Loucy (cell line): Measurements from ENCODE around the gene MAN1C1.
A peak's percentile ranks its signal among the peaks of the same experiment; 100 is the strongest.

ENCODE experiments used
- H2AFZ ChIP-seq: fragments of 200-600 bp; sonication (generic); 2 replicates; pipeline ENCODE4 v1.6.0; 2016; ENCODE audit warnings: antibody characterized with exemption, mild to moderate bottlenecking, low read length, moderate library complexity
- H3F3A ChIP-seq: fragments of 200-600 bp; 2 replicates; pipeline ENCODE4 v1.6.0; 2016; ENCODE audit warnings: antibody characterized with exemption, low read depth, mild to moderate bottlenecking
- H3K27me3 ChIP-seq: fragments of 200-600 bp; sonication (generic); 2 replicates; pipeline ENCODE4 v1.6.1; 2014; ENCODE audit warnings: low read length, mild to moderate bottlenecking; ENCODE audit not compliant: insufficient read depth, poor library complexity, severe bottlenecking
- H3K36me3 ChIP-seq: fragments of 200-600 bp; sonication (generic); 2 replicates; pipeline ENCODE4 v1.6.1; 2016; ENCODE audit warnings: low read length; ENCODE audit not compliant: insufficient read depth
- H3K4me1 ChIP-seq: fragments of 200-600 bp; sonication (generic); 2 replicates; pipeline ENCODE4 v1.5.1; 2014; ENCODE audit warnings: low read length, mild to moderate bottlenecking; ENCODE audit not compliant: insufficient read depth, poor library complexity, severe bottlenecking
- H3K4me2 ChIP-seq: fragments of 200-600 bp; sonication (generic); 2 replicates; pipeline ENCODE4 v1.6.0; 2014; ENCODE audit warnings: antibody characterized with exemption, low read length, low read depth, mild to moderate bottlenecking; ENCODE audit not compliant: poor library complexity, severe bottlenecking
- H3K4me3 ChIP-seq: fragments of 200-600 bp; sonication (generic); 2 replicates; pipeline ENCODE4 v1.5.1; 2014; ENCODE audit warnings: low read length, mild to moderate bottlenecking, mixed read lengths; ENCODE audit not compliant: poor library complexity, severe bottlenecking
- H3K79me2 ChIP-seq: fragments of 200-600 bp; sonication (generic); 2 replicates; pipeline ENCODE4 v1.6.1; 2014; ENCODE audit warnings: low read length; ENCODE audit not compliant: insufficient read depth
- H3K9ac ChIP-seq: fragments of 200-600 bp; sonication (generic); 2 replicates; pipeline ENCODE4 v1.6.0; 2014; ENCODE audit warnings: mild to moderate bottlenecking, low read depth, low read length, moderate library complexity; ENCODE audit not compliant: poor library complexity, severe bottlenecking
- H3K9me2 ChIP-seq: fragments of 200-600 bp; sonication (generic); replicated peaks from 2 replicates; pipeline ENCODE4 v1.6.1; 2016; ENCODE audit warnings: low read depth, low read length, mixed read lengths
- H3K9me3 ChIP-seq: fragments of 200-600 bp; sonication (generic); 2 replicates; pipeline ENCODE4 v1.6.1; 2014; ENCODE audit warnings: mild to moderate bottlenecking, antibody characterized with exemption, low read length, low read depth; ENCODE audit not compliant: insufficient read depth
- H4K20me1 ChIP-seq: fragments of 200-600 bp; sonication (generic); 2 replicates; pipeline ENCODE4 v1.6.0; 2014; ENCODE audit warnings: antibody characterized with exemption, low read length, mild to moderate bottlenecking; ENCODE audit not compliant: insufficient read depth, poor library complexity, severe bottlenecking
- EZH2phosphoT487 ChIP-seq: fragments of 200-600 bp; IDR thresholded peaks from 2 replicates; pipeline ENCODE4 v1.6.1; 2018; ENCODE audit warnings: antibody characterized with exemption, mild to moderate bottlenecking, moderate library complexity, borderline replicate concordance
- TF ChIP-seq, protein P1 (sequence below): fragments of 200-600 bp; sonication (generic); conservative IDR thresholded peaks from 2 replicates; pipeline ENCODE4 v1.5.1; 2014; ENCODE audit warnings: mild to moderate bottlenecking, antibody characterized with exemption, low read length

MAN1C1 gene

DNA sequence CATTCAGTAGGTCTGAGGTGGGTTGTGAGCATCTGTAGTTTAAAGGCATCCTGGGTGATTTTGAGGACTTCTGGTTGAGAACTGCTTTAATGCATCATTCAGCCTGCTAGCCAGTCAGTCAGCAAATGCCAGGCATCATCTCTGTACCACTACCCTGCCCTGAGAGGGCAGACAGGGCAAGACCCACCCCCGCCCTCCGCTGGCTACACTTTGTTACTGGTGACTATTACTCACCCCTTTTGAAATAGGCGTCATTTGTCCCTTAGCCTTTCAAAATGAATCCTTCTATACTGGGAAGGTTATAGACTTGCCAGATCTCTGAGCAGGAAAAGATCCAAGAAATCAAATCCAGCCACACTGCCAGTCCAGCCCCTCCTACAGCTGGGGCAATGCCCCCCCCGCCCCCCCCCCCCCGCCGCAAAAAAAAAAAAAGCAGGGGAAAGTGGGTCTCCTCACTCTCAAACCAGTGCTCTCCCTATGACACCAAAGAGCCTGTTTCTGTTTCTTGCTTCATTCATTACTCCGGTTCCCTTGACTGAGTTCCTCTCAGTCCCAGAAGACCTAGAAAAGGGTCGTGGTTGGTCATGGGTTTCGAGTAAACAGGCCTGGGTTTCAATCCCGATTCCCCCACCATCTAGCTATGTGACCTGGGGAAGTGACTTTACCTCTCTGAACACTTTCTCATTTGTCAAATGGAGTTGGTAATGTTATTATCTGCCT lies 187.8 kb downstream of the MAN1C1 start:
- Histone ChIP-seq H3K27me3 (peaks cover 11% of the 10 kb centered on the region), H3K36me3 (no peaks in the 10 kb centered on the region), H4K20me1 (no peaks in the 10 kb centered on the region), H3K79me2 (no peaks in the 10 kb centered on the region), H3F3A (no peaks in the 10 kb centered on the region), H3K9me3 (no peaks in the 10 kb centered on the region), H3K4me2 (no peak overlapping the region), H3K9me2 (no peaks in the 10 kb centered on the region), H2AFZ (no peak overlapping the region), H3K4me3 (no peak overlapping the region), H3K4me1 (no peaks in the 10 kb centered on the region), H3K9ac (no peak overlapping the region)
- TF ChIP-seq EZH2phosphoT487 = no peak
- TF ChIP-seq, protein P1, sequence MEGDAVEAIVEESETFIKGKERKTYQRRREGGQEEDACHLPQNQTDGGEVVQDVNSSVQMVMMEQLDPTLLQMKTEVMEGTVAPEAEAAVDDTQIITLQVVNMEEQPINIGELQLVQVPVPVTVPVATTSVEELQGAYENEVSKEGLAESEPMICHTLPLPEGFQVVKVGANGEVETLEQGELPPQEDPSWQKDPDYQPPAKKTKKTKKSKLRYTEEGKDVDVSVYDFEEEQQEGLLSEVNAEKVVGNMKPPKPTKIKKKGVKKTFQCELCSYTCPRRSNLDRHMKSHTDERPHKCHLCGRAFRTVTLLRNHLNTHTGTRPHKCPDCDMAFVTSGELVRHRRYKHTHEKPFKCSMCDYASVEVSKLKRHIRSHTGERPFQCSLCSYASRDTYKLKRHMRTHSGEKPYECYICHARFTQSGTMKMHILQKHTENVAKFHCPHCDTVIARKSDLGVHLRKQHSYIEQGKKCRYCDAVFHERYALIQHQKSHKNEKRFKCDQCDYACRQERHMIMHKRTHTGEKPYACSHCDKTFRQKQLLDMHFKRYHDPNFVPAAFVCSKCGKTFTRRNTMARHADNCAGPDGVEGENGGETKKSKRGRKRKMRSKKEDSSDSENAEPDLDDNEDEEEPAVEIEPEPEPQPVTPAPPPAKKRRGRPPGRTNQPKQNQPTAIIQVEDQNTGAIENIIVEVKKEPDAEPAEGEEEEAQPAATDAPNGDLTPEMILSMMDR = 0 out of 2 replicates have a peak, but pooled peaks have one; percentile 10

DNA sequence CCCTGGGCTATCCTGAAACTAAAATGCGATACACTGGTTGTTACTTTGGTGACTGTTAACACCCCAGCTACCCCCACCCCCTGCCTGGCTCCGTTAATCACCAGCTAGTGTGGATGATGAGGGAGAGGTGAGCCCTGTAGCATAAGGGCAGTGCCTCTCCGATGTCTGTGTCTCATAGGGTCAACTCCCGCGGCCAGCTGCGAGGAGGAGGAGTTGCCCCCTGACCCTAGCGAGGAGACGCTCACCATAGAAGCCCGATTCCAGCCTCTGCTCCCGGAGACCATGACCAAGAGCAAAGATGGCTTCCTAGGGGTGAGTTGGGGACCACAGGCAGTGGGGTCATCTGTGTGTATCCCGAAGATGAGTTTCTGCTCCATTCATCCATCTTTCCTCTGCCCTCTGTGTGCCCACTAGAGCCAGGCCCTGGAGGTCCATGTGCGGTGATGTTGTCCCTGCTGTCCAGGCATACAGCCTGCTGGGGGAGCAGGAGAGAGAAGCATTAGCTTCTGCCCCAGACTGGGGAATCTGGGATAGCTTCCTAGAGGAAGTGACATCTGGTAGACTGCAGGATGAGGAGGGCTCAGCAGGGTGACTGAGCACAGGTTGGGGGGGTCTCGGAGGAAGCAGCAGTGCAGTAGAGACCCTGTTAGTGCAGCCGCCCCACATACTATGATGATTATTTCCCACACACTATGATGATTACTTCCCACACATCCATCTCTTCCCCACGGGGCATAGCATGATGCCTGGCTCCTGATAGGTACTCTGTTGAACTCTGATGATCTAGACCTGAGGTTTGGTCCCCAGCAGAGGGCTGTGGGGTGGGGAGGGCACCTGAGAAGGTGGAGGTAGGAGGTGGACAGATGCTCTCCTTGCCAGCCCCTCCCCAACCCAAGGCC lies 188.6 kb downstream of the MAN1C1 start:
- Histone ChIP-seq H3K4me1 (no peaks in the 10 kb centered on the region), H3K4me2 (no peak overlapping the region), H3K9me3 (no peaks in the 10 kb centered on the region), H3K9ac (no peak overlapping the region), H4K20me1 (no peaks in the 10 kb centered on the region), H3K9me2 (no peaks in the 10 kb centered on the region), H2AFZ (no peak overlapping the region), H3K36me3 (no peaks in the 10 kb centered on the region), H3K79me2 (no peaks in the 10 kb centered on the region), H3K4me3 (no peak overlapping the region), H3F3A (no peaks in the 10 kb centered on the region), H3K27me3 (peaks cover 11% of the 10 kb centered on the region)
- TF ChIP-seq, protein P1 = no peak
- TF ChIP-seq EZH2phosphoT487 = no peak

DNA sequence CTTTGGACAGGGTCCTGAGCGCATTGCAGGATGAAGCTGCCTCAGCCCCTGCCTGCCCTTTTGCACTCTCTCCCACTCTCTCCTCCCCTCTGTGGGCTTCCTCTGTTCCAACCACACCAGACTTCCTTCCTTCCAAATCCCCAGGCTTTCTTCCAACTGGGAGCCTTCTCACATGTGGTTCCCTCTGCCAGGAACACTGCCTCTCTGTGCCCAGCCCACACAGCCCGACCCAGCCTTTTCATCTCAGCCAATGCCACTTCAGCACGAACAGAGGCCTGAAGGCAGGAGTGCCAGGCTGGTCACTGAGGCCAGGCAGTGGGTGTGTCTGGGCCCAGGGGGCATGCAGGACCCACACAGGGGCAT lies 189.3 kb downstream of the MAN1C1 start:
- Histone ChIP-seq H4K20me1 (no peaks in the 10 kb centered on the region), H3F3A (no peaks in the 10 kb centered on the region), H2AFZ (no peak overlapping the region), H3K9me3 (no peaks in the 10 kb centered on the region), H3K9me2 (no peaks in the 10 kb centered on the region), H3K4me2 (no peak overlapping the region), H3K4me1 (no peaks in the 10 kb centered on the region), H3K79me2 (no peaks in the 10 kb centered on the region), H3K9ac (no peak overlapping the region), H3K36me3 (no peaks in the 10 kb centered on the region), H3K27me3 (peaks cover 6% of the 10 kb centered on the region), H3K4me3 (no peak overlapping the region)
- no peak for TF ChIP-seq EZH2phosphoT487
- TF ChIP-seq, protein P1 = no peak
